ENCODE results near the gene ESYT2.

Gene ESYT2

DNA sequence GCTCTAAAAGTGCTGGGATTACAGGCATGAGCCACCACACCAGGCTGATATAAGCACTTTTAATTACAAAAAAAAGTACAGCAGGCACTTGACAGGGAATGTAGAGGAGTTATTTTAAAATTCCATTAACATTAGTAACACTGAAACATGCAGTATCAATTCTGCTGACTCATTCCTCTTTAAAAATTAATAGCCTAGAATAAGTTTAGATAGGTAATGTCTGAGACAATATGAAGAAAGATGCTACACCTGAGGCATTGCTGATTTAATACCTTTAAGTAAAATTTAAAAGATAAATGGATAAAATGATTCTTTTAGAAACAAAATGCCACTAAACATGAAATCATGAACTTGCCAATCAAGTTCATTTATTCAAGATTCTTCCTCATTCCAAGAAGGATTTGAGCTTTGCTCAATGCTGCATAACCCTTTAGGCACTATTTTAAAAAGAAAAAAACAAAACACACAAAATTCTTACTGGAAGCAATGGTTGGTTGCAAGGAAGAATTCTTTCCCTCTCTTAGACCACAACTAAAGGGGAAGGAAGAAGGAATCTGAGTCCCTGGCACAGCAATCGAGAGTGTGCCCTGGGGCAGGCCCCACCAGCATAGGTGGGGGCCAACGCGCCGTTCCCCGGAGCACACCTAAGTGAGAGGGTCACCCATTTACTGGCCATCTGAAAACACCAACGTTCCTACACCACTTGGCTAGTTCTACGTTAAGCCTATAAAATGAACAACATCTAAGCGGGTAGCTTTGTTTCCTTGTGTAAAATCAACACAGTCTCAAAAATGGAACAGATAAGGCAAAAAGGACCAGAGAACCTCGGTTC is 26.6 kb downstream of the ESYT2 start:
- DNase-seq (ENCODE audit: low read depth) = peak; percentile 59

DNA sequence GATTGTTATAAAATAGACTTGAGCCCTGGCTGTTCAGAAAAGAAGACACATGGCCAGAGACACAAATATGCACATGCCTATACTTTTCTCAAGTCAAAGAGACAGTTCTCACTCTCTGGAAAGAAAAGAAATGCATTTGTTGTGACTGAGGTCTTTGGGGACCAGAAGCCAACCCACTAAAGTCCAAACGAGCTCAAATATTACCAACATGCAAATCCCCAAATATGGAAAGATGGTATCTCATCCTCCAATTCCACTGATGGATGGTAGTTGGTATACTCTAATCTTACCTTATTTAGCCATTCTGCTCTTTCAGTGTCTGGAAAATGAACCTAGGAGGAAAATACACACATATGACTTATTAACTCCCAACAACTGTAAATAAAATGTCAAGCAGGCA is 30.6 kb downstream of the ESYT2 start:
- DNase-seq (ENCODE audit: low read depth) = no peak

DNA sequence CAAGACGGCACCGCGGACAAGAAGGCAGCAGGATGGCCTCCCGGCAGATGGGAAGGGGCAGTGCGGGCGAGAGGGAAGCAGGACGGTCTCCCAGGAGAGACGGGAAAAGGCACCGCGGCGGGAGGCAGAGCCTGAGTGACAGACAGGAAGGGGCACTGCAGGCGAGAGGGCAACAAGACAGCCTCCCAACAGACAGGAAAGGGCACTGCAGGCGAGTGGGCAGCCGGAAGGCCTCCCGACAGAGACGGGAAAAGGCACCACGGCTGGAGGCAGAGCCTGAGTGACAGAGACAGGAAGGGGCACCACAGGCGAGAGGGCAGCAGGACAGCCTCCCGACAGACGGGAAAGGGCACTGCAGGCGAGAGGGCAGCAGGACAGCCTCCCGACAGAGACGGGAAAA is 32.6 kb downstream of the ESYT2 start:
- no peak for DNase-seq (ENCODE audit: low read depth)

DNA sequence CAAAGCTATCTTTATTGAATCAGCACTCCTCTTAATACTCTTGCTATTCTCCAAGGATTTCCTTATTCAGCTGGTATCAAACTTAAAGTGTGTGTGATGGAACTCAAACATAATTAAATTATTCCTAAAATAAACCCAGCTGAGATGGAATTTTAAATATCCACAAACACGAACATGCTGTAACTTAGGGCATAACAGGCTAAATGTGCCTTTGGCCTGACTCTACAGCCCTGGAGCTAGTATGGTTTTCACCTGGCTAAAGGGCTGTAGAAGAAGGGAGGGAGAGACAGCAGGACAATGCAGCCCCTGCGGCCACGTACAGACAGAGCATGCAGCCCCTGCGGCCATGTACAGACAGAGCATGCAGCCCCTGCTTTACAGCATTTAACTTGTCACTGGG is 34.0 kb downstream of the ESYT2 start:
- no peak for DNase-seq (ENCODE audit: low read depth)

DNA sequence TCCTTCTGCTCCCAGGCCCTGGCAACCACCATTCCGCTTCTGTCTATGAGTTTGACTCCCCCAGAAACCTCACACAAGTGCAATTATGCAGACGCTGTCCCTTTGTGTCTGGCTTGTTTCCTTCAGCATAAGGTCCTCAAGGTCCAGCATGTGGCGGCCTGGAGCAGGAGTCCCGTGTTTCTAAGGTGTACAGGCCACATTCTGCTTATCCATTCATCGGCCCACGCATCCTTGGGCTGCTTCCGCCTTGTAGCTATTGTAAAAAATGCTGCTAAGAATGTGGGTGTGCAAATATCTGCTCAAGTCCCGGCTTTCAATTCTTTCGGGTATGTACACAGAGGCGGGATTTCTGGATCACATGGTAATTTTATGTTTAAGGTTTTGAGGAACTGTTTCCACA is 38.2 kb downstream of the ESYT2 start:
- no peak for DNase-seq (ENCODE audit: low read depth)

DNA sequence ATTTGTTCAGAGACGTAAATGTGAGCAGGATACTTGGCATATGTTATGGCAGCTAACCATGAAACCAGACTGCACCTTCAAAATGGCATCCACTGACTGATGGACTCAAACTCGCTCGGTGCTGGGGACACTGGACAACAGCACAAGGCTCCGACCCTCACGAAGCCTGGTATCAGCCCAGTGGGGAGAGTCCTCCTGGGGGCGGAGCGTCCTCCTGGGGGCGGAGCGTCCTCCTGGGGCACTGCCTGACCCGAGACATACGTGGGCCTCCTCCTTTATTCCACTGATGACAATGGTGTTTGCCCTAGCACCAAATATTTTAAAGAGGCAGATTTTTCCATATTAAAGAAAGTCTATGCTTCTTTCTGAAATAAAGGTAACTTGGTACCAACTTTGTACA is 39.5 kb downstream of the ESYT2 start:
- no peak for DNase-seq (ENCODE audit: low read depth)

DNA sequence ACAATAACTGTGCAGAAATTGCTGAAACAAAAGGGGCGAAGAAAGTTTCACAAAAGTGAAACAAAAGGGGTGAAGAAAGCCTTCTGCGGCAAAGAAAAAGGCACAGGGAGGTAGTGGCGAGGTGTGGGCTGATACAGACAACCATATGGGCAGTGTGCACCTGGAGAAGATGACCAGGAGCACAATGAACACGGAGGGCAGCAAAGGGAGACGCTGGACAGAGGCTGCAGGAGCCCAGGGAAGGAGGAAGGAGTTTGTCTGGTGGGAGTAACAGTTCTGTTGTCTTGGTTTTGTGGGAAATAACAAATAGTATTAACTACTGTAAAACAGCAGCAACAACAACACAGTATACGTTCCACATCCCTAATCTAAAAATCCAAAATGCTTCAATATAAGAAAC is 42.4 kb downstream of the ESYT2 start:
- DNase-seq (ENCODE audit: low read depth) = no peak

DNA sequence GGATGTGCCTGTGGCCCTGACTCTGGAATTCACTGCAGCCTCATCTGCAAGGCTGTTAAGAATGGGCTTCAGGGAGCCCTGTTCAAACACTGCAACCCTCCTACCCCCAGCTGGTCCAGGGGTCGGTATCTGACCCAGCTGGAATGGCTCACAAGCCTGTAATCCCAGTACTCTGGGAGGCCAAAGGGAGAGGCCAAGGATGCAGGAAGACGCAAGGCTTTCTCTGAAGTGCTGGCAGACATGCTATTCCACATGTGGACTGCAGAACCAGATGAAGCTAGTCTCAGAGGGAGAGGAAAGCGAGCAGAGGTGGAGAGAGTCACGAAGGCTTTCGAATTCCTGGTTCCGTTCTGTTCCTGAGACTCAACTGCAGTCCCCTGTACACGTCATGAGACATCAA is 45.0 kb downstream of the ESYT2 start:
- DNase-seq (ENCODE audit: low read depth) = no peak

DNA sequence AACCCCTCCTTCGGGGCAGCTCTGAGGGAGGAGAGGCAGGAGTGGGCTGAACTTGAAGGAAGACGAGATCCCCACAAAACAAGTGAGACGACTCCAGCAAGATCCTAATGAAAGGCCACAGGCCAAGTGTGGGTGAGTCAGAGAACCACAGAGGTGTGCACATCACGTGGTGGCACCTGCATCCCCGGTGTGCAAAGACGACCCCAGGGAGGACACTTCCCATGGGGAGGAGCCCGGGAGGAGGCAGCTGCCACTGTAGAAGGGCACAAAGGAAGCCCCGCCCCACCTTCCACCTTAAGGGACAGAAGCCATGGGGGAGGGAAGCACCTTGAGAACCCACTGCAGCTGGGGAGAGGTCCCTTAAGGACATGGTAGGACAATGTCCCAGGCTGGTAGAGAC is 45.7 kb downstream of the ESYT2 start:
- no peak for DNase-seq (ENCODE audit: low read depth)

DNA sequence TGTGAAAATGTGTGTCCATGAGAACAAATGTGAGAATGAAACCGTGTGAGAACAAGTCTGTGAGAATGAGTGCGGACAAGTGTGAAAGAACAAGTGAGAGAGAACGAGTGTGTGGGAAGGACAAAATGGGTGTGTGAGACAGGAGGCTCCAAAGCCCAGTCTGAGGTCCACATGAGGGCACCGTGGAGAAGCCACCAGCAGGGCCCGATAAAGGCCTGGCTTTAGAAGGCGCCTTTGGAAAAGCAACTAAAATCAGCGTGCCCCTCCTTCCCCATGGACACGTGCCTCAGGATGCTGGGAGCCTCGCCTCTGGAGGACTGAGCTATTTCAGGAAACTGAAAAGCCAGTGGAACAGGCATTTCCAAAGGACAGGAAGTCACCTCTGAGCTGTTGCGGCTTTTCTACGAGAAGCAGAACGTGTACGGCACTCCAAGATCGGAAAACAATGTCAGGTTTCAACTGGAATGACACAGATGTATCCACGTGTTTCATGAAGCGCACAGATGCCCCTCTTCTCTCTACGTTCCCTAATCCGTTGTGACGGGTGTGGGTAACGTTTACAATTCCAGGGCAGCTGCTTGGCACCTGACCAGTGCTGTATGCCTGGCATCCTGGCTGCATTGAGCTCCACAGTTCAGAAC is 46.4 kb downstream of the ESYT2 start:
- DNase-seq (ENCODE audit: low read depth) = peak; percentile 43

DNA sequence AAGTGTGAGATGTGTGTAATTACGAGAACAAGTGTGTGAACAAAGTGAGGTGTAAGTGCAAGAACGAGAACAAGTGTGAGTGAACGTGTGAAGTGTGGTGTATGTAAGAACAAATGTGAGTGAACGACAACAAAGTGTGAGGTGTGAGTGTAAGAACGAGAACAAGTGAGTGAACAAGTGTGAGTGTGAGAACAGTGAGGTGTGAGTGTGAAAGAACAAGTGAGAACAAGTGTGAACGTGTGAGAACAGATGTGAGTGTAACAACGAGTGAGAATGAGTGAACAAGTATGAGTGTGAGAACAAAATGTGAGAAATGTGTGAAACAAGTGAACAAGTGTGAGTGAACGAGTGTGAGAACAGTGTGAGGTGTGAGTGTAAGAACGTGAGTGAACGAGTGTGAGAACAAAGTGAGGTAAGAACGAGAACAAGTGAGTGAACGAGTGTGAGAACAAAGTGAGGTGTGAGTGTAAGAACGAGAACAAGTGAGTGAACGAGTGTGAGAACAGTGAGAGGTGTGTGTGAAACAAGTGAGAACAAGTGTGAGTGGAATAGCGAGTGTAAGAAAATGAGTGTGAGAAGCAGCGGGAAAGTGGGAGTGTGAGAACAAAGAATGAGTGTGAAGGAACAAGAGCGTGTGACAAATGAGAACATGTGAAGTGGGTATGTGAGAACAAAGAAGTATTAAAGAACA is 47.2 kb downstream of the ESYT2 start:
- no peak for DNase-seq (ENCODE audit: low read depth)

DNA sequence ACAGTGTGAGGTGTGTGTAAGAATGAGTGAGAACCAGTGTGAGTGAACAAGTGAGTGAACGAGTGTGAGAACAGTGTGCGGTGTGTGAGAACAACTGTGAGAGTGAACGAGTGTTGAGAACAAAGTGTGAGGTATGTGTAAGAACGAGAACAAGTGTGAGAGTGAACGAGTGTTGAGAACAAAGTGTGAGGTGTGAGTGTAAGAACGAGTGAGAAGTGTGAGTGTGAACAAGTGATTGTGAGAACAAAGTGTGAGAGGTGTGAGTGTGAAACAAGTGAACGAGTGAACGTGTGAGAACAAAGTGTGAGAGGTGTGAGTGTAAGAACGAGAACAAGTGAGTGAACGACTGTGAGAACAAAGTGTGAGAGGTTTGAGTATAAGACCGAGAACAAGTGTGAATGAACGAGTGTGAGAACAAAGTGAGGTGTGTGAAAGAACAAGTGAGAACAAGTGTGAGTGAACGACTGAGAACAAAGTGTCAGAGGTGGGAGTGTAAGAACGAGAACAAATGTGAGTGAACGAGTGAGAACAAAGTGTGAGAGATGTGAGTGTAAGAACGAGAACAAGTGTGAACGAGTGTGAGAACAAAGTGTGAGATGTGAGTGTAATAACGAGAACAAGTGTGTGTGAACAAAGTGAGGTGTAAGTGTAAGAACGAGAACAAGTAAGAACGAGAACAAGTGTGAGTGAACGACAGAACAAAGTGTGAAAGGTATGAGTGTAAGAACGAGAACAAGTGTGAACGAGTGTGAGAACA is 47.9 kb downstream of the ESYT2 start:
- DNase-seq (ENCODE audit: low read depth) = no peak

DNA sequence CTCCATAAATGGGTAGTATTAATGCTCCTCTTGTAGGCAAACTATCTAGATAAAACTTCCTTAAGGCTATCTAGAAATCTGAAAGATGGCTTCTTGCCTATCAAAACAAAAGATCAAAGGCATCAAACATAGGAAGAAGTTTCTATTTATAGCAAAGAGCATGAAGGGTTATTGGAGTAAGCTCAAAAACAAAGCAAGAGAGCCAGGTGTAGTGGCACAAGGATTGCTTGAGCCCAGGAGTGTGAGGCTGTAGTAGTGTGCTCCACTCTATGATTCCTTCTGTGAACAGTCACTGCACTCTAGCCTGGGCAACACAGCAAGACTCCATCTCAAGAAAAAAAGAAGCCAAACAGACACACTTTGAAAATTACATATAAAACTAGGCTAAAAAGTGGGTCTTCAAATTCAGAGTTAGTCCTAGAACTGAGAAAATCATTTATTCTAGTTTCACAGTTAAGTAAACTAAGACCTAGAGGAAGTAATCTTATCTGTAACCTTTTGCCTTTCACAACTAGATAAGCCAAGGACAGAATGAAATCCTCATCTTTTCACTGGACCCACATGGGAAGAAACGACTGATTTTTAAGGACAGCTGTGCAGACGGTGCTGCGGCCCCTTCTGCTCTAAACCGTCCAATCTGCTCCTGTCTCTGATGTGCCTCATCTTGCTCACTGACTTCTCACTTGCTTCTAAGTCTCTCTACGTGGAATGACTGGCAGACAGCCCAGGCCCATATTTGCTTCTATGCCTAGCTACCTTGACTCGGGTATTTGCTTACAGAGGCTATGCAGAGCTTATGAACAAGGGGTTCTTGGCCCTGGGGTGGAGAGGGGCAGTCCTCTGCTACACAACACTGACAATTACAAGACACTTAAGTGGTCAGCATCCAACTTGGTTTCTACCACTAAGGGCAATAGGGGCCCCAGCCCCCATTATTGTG is 50.0 kb downstream of the ESYT2 start:
- DNase-seq (ENCODE audit: low read depth) = peak; percentile 42

DNA sequence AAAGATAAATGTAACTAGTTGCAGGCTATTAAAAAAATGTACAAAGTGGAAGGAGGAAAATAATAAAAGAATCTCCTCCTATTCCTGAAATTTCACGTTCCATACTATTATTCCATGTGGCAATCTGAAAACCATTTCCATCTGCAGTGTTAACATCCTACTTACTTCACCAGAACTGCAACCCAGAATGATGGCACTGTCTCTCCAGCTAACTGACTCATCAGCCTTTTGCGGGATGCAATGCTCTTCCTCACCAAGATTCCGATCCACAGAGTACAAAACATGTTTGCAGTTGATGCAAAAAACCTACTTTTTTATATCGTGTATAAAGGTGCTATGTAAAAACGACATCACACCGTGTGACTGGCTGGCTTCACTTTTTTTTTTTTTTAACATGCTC is 50.8 kb downstream of the ESYT2 start:
- peak; percentile 49 for DNase-seq (ENCODE audit: low read depth)

DNA sequence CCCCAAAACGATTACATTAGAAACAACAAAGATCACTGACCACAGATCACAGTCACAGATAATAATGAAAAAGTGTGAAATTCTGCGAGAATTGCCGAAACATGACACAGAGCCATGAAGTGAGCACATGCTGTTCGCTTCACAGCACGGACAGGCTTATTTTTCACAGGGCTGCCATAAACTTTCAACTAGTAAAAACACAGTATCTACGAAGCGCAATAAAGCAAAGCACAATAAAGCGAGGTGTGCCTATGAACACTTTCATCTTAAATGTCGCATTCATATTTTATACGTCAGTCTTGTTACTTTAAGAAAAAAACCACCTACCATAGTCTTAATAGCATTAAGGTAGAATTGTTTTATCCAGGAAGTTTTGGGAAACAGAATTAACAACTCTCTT is 51.5 kb downstream of the ESYT2 start:
- no peak for DNase-seq (ENCODE audit: low read depth)

DNA sequence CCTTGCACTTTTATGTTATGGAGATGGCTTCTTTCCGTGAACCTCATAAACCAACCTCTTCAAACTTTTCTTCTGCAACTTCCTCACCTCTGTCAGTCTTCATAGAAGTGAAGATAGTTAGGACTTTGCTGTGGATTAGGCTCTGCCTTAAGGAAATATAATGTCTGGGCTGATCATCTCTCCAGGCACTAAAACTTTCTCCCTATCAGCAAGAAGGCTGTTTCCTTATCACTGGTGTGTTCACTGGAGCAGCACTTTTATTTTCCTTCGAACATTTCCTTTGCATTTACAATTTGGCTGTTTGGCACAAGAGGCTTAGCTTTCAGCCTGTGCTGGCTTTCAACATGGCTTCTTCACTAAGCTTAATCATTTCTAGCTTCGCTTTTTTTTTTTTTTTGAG is 52.8 kb downstream of the ESYT2 start:
- no peak for DNase-seq (ENCODE audit: low read depth)

DNA sequence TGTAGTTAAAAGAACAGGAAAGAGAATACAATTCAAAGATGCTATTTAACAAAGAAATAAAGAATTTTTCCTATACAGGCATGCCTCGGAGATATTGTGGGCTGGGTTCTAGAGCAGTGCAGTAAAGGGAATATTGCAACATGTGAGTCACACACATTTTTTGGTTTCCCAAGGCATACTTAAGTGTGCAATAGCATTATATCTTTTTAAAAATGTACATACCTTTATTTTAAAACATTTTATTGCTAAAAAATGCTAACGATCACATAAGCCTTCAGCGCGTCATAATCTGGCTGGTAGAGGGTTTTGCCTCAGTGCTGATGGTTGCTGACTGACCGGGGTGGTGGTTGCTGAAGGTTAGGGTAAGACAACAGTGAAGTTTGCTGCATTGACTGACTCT is 54.4 kb downstream of the ESYT2 start:
- peak; percentile 55 for DNase-seq (ENCODE audit: low read depth)

DNA sequence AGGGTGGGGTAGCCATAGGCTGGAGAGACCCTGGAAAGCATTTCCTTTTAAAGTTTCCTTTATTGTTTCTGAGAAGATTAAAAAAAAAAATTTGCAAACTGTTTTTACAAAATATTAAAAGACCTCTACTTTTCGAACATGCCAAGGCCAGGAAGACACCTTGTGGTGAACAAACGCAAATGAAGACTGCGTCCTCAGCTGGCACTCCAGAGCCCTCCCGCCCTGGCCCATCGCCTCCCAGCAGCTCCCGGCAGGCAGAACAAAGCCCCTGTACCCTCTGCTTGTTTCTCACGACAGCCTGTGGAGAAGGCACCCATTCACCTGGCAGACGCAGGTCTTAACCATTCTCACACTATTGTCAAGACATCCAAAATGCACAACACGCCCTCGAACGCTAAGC is 56.4 kb downstream of the ESYT2 start:
- no peak for DNase-seq (ENCODE audit: low read depth)

DNA sequence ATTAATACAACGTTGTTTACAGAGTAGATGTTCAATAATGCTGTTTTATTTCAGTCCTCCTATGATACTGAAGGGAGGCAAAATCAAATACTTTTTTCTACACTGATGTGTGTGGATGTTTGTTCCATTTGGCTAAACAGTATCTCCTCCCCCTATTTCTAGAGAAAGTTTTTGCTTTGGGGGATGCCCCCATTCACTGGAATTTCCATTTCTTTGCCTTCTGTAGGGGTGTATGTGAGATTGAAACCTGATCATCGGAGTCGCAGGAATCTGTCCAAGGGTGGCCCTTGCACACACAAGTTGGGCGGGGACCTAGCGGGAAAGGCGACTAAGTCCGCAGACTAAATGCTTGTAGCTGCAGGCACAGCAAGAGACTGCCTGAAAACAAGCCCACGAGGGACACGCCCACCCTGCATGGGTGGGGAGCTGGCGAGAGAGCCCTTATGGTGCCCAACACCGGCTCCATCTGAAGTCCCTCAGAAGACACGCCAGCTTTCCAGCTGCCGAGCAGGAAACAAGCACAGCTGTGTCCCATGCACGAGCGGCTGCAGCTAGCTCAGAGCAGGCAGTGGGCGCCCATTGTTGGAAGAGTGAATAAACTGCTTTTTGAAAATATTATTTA is 58.0 kb downstream of the ESYT2 start:
- no peak for DNase-seq (ENCODE audit: low read depth)

DNA sequence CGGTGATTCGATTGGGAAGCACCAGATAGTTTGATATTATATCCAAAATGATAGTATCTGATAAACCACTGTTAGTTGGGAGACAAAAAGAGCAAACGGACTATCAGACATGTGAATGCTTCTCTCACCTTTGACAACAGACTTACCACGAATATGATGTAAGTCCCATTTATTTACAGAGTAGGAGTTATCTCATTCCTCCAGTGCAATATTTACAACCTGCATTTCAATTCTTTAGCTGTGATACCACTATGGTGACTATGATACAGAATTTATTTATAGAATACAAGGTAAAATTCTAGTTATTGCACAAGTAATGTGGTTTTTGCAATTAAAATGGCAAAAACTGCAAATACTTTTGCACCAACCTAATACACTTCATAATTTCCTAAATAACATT is 61.6 kb downstream of the ESYT2 start:
- DNase-seq (ENCODE audit: low read depth) = no peak
